NB4 (cell line): ENCODE results near the gene ZMPSTE24.
"Not testable (repeated sequence)": the region's sequence is repeated elsewhere in the genome, so short reads cannot be mapped to it uniquely, and the experiment has no call there.

ENCODE experiments used
- DNase-seq: peaks from one replicate; pipeline ENCODE4 v3.0.0; 2010; ENCODE audit warnings: low read depth
- H3K4me3 ChIP-seq: one replicate; pipeline ENCODE4 v1.5.1; 2011; ENCODE audit warnings: mild to moderate bottlenecking, low read depth, low read length, moderate library complexity
- CTCF ChIP-seq: IDR thresholded peaks from one replicate; pipeline ENCODE4 v1.5.1; 2012; ENCODE audit warnings: low read depth, low read length
- MAX ChIP-seq: IDR thresholded peaks from 2 replicates; pipeline ENCODE4 v1.6.1; 2011; ENCODE audit warnings: low read depth, low read length
- MYC ChIP-seq: IDR thresholded peaks from 2 replicates; pipeline ENCODE4 v1.6.1; 2011; ENCODE audit warnings: low read depth, low read length
- POLR2A ChIP-seq: IDR thresholded peaks from 2 replicates; pipeline ENCODE4 v1.6.1; 2011; ENCODE audit warnings: mild to moderate bottlenecking; ENCODE audit not compliant: insufficient read length; ENCODE audit errors: extremely low read depth

ZMPSTE24 gene

GRCh38 chr1:40332695-40333094 lies 74.7 kb downstream of the ZMPSTE24 start:
- H3K4me3 ChIP-seq = no peak overlapping the region
- no peak for TF ChIP-seq CTCF
- no peak for TF ChIP-seq MYC
- TF ChIP-seq POLR2A = no peak
- no peak for DNase-seq

GRCh38 chr1:40337443-40337842 lies 79.4 kb downstream of the ZMPSTE24 start:
- H3K4me3 ChIP-seq = no peak overlapping the region
- TF ChIP-seq MAX (no peak), POLR2A (no peak), MYC (no peak), CTCF (no peak)
- no peak for DNase-seq

GRCh38 chr1:40338745-40339419 lies 80.8 kb downstream of the ZMPSTE24 start:
- DNase-seq = peak; percentile 86
- peak overlapping the region; percentile 48 for H3K4me3 ChIP-seq
- peak; percentile 94 for TF ChIP-seq CTCF
- peak; percentile 9; the same call in 1 of the 2 replicates for TF ChIP-seq MAX
- no peak for TF ChIP-seq MYC
- TF ChIP-seq POLR2A = no peak

GRCh38 chr1:40339420-40340323 lies 81.6 kb downstream of the ZMPSTE24 start:
- TF ChIP-seq POLR2A = no peak
- TF ChIP-seq CTCF = no peak
- no peak for TF ChIP-seq MAX
- TF ChIP-seq MYC = no peak
- peak; percentile 43 for DNase-seq
- H3K4me3 ChIP-seq = no peak overlapping the region

GRCh38 chr1:40341491-40342380 lies 83.7 kb downstream of the ZMPSTE24 start:
- TF ChIP-seq POLR2A (no peak), MYC (0 out of 2 replicates have a peak, but pooled peaks have one; percentile 22), MAX (0 out of 2 replicates have a peak, but pooled peaks have one; percentile 33)
- H3K4me3 ChIP-seq = no peak overlapping the region
- DNase-seq = peak; percentile 30

- not testable (repeated sequence) for DNase-seq, H3K4me3 ChIP-seq
Measured at GRCh38 chr1:40342381-40342717, 84.3 kb downstream of the ZMPSTE24 start.
